Keratinocyte (primary cell): ENCODE measurements around the gene PARP1. TPM values are rescaled to one million over a fixed set of nuclear protein-coding genes. Genes with fewer than 3 reads are reported as not detected.

ENCODE experiments used
- DNase-seq: peaks from one replicate; pipeline ENCODE4 v3.0.0-alpha.2; 2011; ENCODE audit warnings: low read depth, missing footprints, low spot score
- FAIRE-seq: peaks from 2 replicates; lab custom pipeline; 2011; peaks lifted over from hg19 to GRCh38; lab: Jason Lieb, UNC
- H2AFZ ChIP-seq: 2 replicates; pipeline ENCODE4 v1.6.0; 2012; ENCODE audit warnings: low read length, control low read depth, inconsistent platforms; ENCODE audit not compliant: control insufficient read depth
- H3K27ac ChIP-seq: 2 replicates; pipeline ENCODE4 v1.5.1; 2011; ENCODE audit warnings: low read length; ENCODE audit not compliant: control insufficient read depth, insufficient read depth
- H3K27me3 ChIP-seq: 3 replicates; pipeline ENCODE4 v1.6.0; 2011; ENCODE audit warnings: low read length; ENCODE audit not compliant: control insufficient read depth, insufficient read depth; ENCODE audit errors: extremely low read depth
- H3K36me3 ChIP-seq, 2 experiments: 2 replicates in 1 of 2; 3 replicates in 1 of 2; pipeline ENCODE4 v1.5.1; 2011; ENCODE audit warnings: low read length in 2 of 2, mild to moderate bottlenecking in 1 of 2; ENCODE audit not compliant: control insufficient read depth in 2 of 2, insufficient read depth in 2 of 2; ENCODE audit errors: extremely low read depth in 1 of 2
- H3K4me1 ChIP-seq: 3 replicates; pipeline ENCODE4 v1.5.1; 2011; ENCODE audit warnings: low read length; ENCODE audit not compliant: control insufficient read depth, insufficient read depth; ENCODE audit errors: extremely low read depth
- H3K4me2 ChIP-seq: 3 replicates; pipeline ENCODE4 v1.6.0; 2011; ENCODE audit warnings: low read depth, low read length; ENCODE audit not compliant: control insufficient read depth, insufficient read depth; ENCODE audit errors: extremely low read depth
- H3K4me3 ChIP-seq, 3 experiments: fragments of 200-600 bp in 1 of 3; sonication (generic) in 1 of 3; 2 replicates in 2 of 3; 3 replicates in 1 of 3; pipeline ENCODE4 v1.5.1; 2011 to 2016; ENCODE audit warnings: low read length in 3 of 3, mild to moderate bottlenecking in 3 of 3, control low read depth in 2 of 3, inconsistent platforms in 1 of 3, low read depth in 1 of 3, mixed read lengths in 1 of 3, mixed run types in 1 of 3, moderate library complexity in 1 of 3; ENCODE audit not compliant: control insufficient read depth in 2 of 3, insufficient read depth in 2 of 3; ENCODE audit errors: extremely low read depth in 1 of 3
- H3K79me2 ChIP-seq: 2 replicates; pipeline ENCODE4 v1.6.0; 2012; ENCODE audit warnings: low read length; ENCODE audit not compliant: control insufficient read depth, insufficient read depth
- H3K9ac ChIP-seq: 3 replicates; pipeline ENCODE4 v1.6.0; 2011; ENCODE audit warnings: low read length; ENCODE audit not compliant: control insufficient read depth, insufficient read depth; ENCODE audit errors: extremely low read depth
- H3K9me1 ChIP-seq: 3 replicates; pipeline ENCODE4 v1.6.0; 2011; ENCODE audit warnings: low read length; ENCODE audit not compliant: control insufficient read depth, insufficient read depth; ENCODE audit errors: extremely low read depth
- H3K9me3 ChIP-seq: 2 replicates; pipeline ENCODE4 v1.5.1; 2012; ENCODE audit warnings: low read depth, low read length; ENCODE audit not compliant: control insufficient read depth
- H4K20me1 ChIP-seq: 3 replicates; pipeline ENCODE4 v1.6.0; 2011; ENCODE audit warnings: low read length; ENCODE audit not compliant: control insufficient read depth, insufficient read depth; ENCODE audit errors: extremely low read depth
- CTCF ChIP-seq, 3 experiments: IDR thresholded peaks in 1 of 3; conservative IDR thresholded peaks in 1 of 3; optimal IDR thresholded peaks in 1 of 3; 2 replicates in 2 of 3; 3 replicates in 1 of 3; pipeline versions ENCODE3 to v1.5.1; 2011; ENCODE audit warnings: low read length in 3 of 3, mild to moderate bottlenecking in 3 of 3, moderate library complexity in 2 of 3, control low read depth in 1 of 3, inconsistent platforms in 1 of 3; ENCODE audit not compliant: insufficient read depth in 2 of 3; ENCODE audit errors: extremely low read depth in 1 of 3
- EZH2 ChIP-seq: IDR thresholded peaks from one replicate; pipeline ENCODE4 v1.6.1; 2012; ENCODE audit warnings: inconsistent platforms, mild to moderate bottlenecking, low read length, moderate library complexity
- dilution Hi-C: fragments of 300-500 bp; cut with MboI; formaldehyde crosslinking; loops from one replicate; pipeline ENCODE4 v1.7.0; 2020; ENCODE audit warnings: low sequenced_read_pairs; ENCODE audit not compliant: extremely low pct_ligation_motif_present
- polyA plus RNA-seq, 5 experiments: library from polyadenylated mRNA; depleted of rRNA in 3 of 5; stranded (reverse) in 3 of 5; stranded (forward) in 1 of 5; unstranded in 1 of 5; fragments of >200 nt; gene quantifications; 1 replicate in 1 of 5; 2 replicates in 3 of 5; 3 replicates in 1 of 5; pipeline versions ENCODE4 v1.2.1 to v1.2.3, GENCODE V29; 2011 to 2012; ENCODE audit warnings: missing spikeins in 2 of 5, low read depth in 1 of 5, low replicate concordance in 1 of 5

Gene PARP1
- polyA plus RNA-seq, 1 donor (not counting 4 experiments of a cell fraction or from before 2014, with no cell fraction given): 62.9 TPM

- Histone ChIP-seq H3K9ac (no peak overlapping the region), H3K79me2 (no peaks in the 10 kb centered on the region), H3K36me3 (peaks cover 20 to 37% of the 10 kb centered on the region in 2 experiments), H4K20me1 (no peaks in the 10 kb centered on the region), H3K27ac (no peak overlapping the region), H3K4me3 (no peak overlapping the region), H2AFZ (no peak overlapping the region), H3K27me3 (no peaks in the 10 kb centered on the region), H3K4me1 (no peaks in the 10 kb centered on the region), H3K9me3 (no peaks in the 10 kb centered on the region), H3K4me2 (no peak overlapping the region), H3K9me1 (no peaks in the 10 kb centered on the region)
- dilution Hi-C loops: no loop called here
- TF ChIP-seq CTCF (optimal IDR thresholded peaks at IDR 0.05 in 1 of 3, IDR thresholded peaks at IDR 0.05 in 1 of 3, conservative IDR thresholded peaks at IDR 0.05 in 1 of 3; ENCODE audit: extremely low read depth in 1 of 3, insufficient read depth in 2 of 3, low read length in 3 of 3) (no peak), EZH2 (no peak)
- FAIRE-seq: no peak
- DNase-seq: no peak
Observed at GRCh38 chr1:226381226-226381998, 26.5 kb downstream of the PARP1 start.

GRCh38 chr1:226378071-226378470, 29.8 kb downstream of the PARP1 start:
- no peak overlapping the region for H3K9ac ChIP-seq
- H3K27ac ChIP-seq: no peak overlapping the region
- H3K4me1 ChIP-seq: no peaks in the 10 kb centered on the region
- dilution Hi-C loops: no loop called here
- H3K9me1 ChIP-seq: no peaks in the 10 kb centered on the region
- FAIRE-seq (no peak), DNase-seq (no peak)
- no peaks in the 10 kb centered on the region for H3K9me3 ChIP-seq
- no peak overlapping the region for H3K4me3 ChIP-seq
- H3K79me2 ChIP-seq: no peaks in the 10 kb centered on the region
- H3K27me3 ChIP-seq: no peaks in the 10 kb centered on the region
- H4K20me1 ChIP-seq: no peaks in the 10 kb centered on the region
- peaks cover 30 to 37% of the 10 kb centered on the region in 2 experiments for H3K36me3 ChIP-seq
- H3K4me2 ChIP-seq: no peak overlapping the region
- no peak overlapping the region for H2AFZ ChIP-seq
- TF ChIP-seq EZH2: no peak
- no peak for TF ChIP-seq CTCF (optimal IDR thresholded peaks at IDR 0.05 in 1 of 3, IDR thresholded peaks at IDR 0.05 in 1 of 3, conservative IDR thresholded peaks at IDR 0.05 in 1 of 3; ENCODE audit: extremely low read depth in 1 of 3, insufficient read depth in 2 of 3, low read length in 3 of 3)
